Measurements from ENCODE around the gene CDH3.
"Not testable (repeated sequence)": the region's sequence is repeated elsewhere in the genome, so short reads cannot be mapped to it uniquely, and the experiment has no call there.

- TF ChIP-seq CTCF (IDR thresholded peaks at IDR 0.05); POLR2A (IDR thresholded peaks at IDR 0.05; ENCODE audit: low read depth): not testable (repeated sequence)
Measured at GRCh38 chr16:68716516-68716915, 71.4 kb downstream of the CDH3 start.

Data from esophagus muscularis mucosa (tissue), 3 donors.